Cardiac fibroblast (primary cell): Measurements from ENCODE around the gene PRMT7.

Experiments used
- DNase-seq, 2 donors: peaks; one replicate each; pipeline versions ENCODE4 v3.0.0 to v3.0.0-alpha.2; 2010; ENCODE audit warnings: low read depth in 2 of 2
- H3K4me3 ChIP-seq, 2 donors: replicated peaks in 1 of 2; 1 replicate in 1 of 2; 2 replicates in 1 of 2; pipeline ENCODE4 v1.5.1; 2011; ENCODE audit warnings: low read depth in 2 of 2, low read length in 2 of 2, mild to moderate bottlenecking in 2 of 2, moderate library complexity in 1 of 2
- CTCF ChIP-seq: IDR thresholded peaks from one replicate; pipeline ENCODE4 v1.5.1; 2011; ENCODE audit warnings: low read depth, mild to moderate bottlenecking, low read length, inconsistent platforms

PRMT7 gene

GRCh38 chr16:68370581-68371275 is 59.9 kb downstream of the PRMT7 start:
- H3K4me3 ChIP-seq: no peak overlapping the region
- DNase-seq: no peak
- TF ChIP-seq CTCF: no peak

GRCh38 chr16:68371276-68371651 is 60.4 kb downstream of the PRMT7 start:
- DNase-seq: no peak
- no peak overlapping the region for H3K4me3 ChIP-seq
- no peak for TF ChIP-seq CTCF

GRCh38 chr16:68371706-68372380 is 61.0 kb downstream of the PRMT7 start:
- no peak for DNase-seq
- TF ChIP-seq CTCF: no peak
- no peak overlapping the region for H3K4me3 ChIP-seq

- no peak for DNase-seq
- H3K4me3 ChIP-seq: no peak overlapping the region
- TF ChIP-seq CTCF: no peak
These were observed 61.5 kb downstream of the PRMT7 start for GRCh38 chr16:68372381-68372720.

GRCh38 chr16:68372806-68373205 is 62.0 kb downstream of the PRMT7 start:
- TF ChIP-seq CTCF: no peak
- no peak overlapping the region for H3K4me3 ChIP-seq
- no peak for DNase-seq

- TF ChIP-seq CTCF: no peak
- DNase-seq: no peak
- no peak overlapping the region for H3K4me3 ChIP-seq
These were observed 62.9 kb downstream of the PRMT7 start for GRCh38 chr16:68373528-68374245.
